HepG2 (cell line): Measurements from ENCODE around the gene PA2G4. TPM values are rescaled to one million over a fixed set of nuclear protein-coding genes. Genes with fewer than 3 reads are reported as not detected.
A peak's percentile ranks its signal among the peaks of the same experiment; 100 is the strongest.

ENCODE experiments used
- ATRX ChIP-seq: sonication (generic); formaldehyde crosslinking; IDR thresholded peaks from 2 replicates; pipeline ENCODE4 v1.4.0; 2020; ENCODE audit warnings: missing genetic modification reagents, borderline replicate concordance
- ELF4 ChIP-seq: sonication (generic); formaldehyde crosslinking; IDR thresholded peaks from 2 replicates; pipeline ENCODE4 v1.5.0; 2020; ENCODE audit warnings: missing genetic modification reagents, mild to moderate bottlenecking, moderate library complexity, borderline replicate concordance
- EP300 ChIP-seq, 3 experiments: sonication (generic) in 1 of 3; formaldehyde crosslinking in 1 of 3; IDR thresholded peaks; 2 replicates each; pipeline versions ENCODE4 v1.5.1 to v1.6.1; 2011 to 2020; ENCODE audit warnings: low read depth in 2 of 3, low read length in 2 of 3, borderline replicate concordance in 1 of 3, improper control_type of control experiment in 1 of 3, mild to moderate bottlenecking in 1 of 3, missing genetic modification reagents in 1 of 3, moderate library complexity in 1 of 3
- EZH2 ChIP-seq: conservative IDR thresholded peaks from 2 replicates; pipeline ENCODE4 v1.6.1; 2012; ENCODE audit warnings: mild to moderate bottlenecking, low read depth, low read length, moderate library complexity
- HHEX ChIP-seq: IDR thresholded peaks from 2 replicates; pipeline ENCODE4 v1.6.1; 2016; ENCODE audit warnings: control low read depth
- KIAA2018 ChIP-seq: sonication (generic); formaldehyde crosslinking; IDR thresholded peaks from 2 replicates; pipeline ENCODE4 v1.5.0; 2020; ENCODE audit warnings: mild to moderate bottlenecking, missing genetic modification reagents, borderline replicate concordance
- NCOR1 ChIP-seq: fragments of 200-600 bp; sonication (generic); IDR thresholded peaks from 2 replicates; pipeline ENCODE4 v1.7.0; 2017; ENCODE audit warnings: antibody characterized with exemption, low read length, borderline replicate concordance
- NFRKB ChIP-seq: fragments of 450-650 bp; IDR thresholded peaks from 2 replicates; pipeline ENCODE4 v1.6.1; 2017
- RNF219 ChIP-seq: sonication (generic); formaldehyde crosslinking; IDR thresholded peaks from 2 replicates; pipeline ENCODE4 v1.5.0; 2020; ENCODE audit warnings: mild to moderate bottlenecking, missing genetic modification reagents
- SMAD3 ChIP-seq: sonication (generic); formaldehyde crosslinking; IDR thresholded peaks from 2 replicates; pipeline ENCODE4 v1.4.0; 2020; ENCODE audit warnings: missing genetic modification reagents
- ZFP37 ChIP-seq: sonication (generic); formaldehyde crosslinking; IDR thresholded peaks from 2 replicates; pipeline ENCODE4 v1.4.0; 2020; ENCODE audit warnings: missing genetic modification reagents, borderline replicate concordance
- ZFY ChIP-seq: sonication (generic); formaldehyde crosslinking; IDR thresholded peaks from 2 replicates; pipeline ENCODE4 v1.4.0; 2020; ENCODE audit warnings: missing genetic modification reagents
- ZNF17 ChIP-seq: sonication (generic); formaldehyde crosslinking; IDR thresholded peaks from 2 replicates; pipeline ENCODE4 v1.5.0; 2020; ENCODE audit warnings: mild to moderate bottlenecking, missing genetic modification reagents
- ZNF543 ChIP-seq: sonication (generic); formaldehyde crosslinking; IDR thresholded peaks from 2 replicates; pipeline ENCODE4 v1.4.0; 2020; ENCODE audit warnings: mild to moderate bottlenecking, missing genetic modification reagents
- ZNF598 ChIP-seq: sonication (generic); formaldehyde crosslinking; IDR thresholded peaks from 2 replicates; pipeline ENCODE4 v1.5.1; 2020; ENCODE audit warnings: mild to moderate bottlenecking, missing genetic modification reagents, borderline replicate concordance
- ZNF720 ChIP-seq: sonication (generic); formaldehyde crosslinking; IDR thresholded peaks from 2 replicates; pipeline ENCODE4 v1.4.0; 2020; ENCODE audit warnings: missing genetic modification reagents
- ZNF772 ChIP-seq: sonication (generic); formaldehyde crosslinking; IDR thresholded peaks from 2 replicates; pipeline ENCODE4 v1.5.0; 2020; ENCODE audit warnings: mild to moderate bottlenecking, missing genetic modification reagents
- polyA plus RNA-seq, 8 experiments: library from polyadenylated mRNA; depleted of rRNA in 3 of 8; stranded (reverse) in 7 of 8; unstranded in 1 of 8; fragments of >200 nt; fragmentation: Illumina TruSeq in 4 of 8; extraction: Trizol in 4 of 8; gene quantifications; 2 replicates each; pipeline versions ENCODE4 v1.2.1 to v1.2.3, GENCODE V29; 2011 to 2016; ENCODE audit warnings: low read depth in 4 of 8, missing spikeins in 1 of 8, mixed read lengths in 1 of 8; ENCODE audit not compliant: insufficient read depth in 1 of 8
- total RNA-seq, 5 experiments: library from RNA; depleted of rRNA; stranded (reverse); fragments of >200 nt; fragmentation: Illumina TruSeq; extraction: Trizol; gene quantifications; 2 replicates each; pipeline ENCODE4 v1.2.3, GENCODE V29; 2016; ENCODE audit warnings: low read depth in 1 of 5
- TF ChIP-seq, protein P1 (sequence below): sonication (generic); formaldehyde crosslinking; IDR thresholded peaks from 2 replicates; pipeline ENCODE4 v1.5.0; 2020; ENCODE audit warnings: missing genetic modification reagents

Gene PA2G4
- total and polyA plus RNA-seq, 2 of the 13 experiments (the other 11 are each of a cell fraction or from before 2014, with no cell fraction given): 147 to 240 TPM

- TF ChIP-seq KIAA2018 (CRISPR knock-in tag) (no peak), EP300 (IDR thresholded peaks at IDR 0.05; ENCODE audit: low read depth in 2 of 2, low read length in 2 of 2) (no peak; a peak in 1 of 4 replicates), EP300 (CRISPR knock-in tag; IDR thresholded peaks at IDR 0.05; ENCODE audit: borderline replicate concordance) (0 out of 2 replicates have a peak, but pooled peaks have one; percentile 45), ZNF598 (CRISPR knock-in tag) (no peak), ZNF772 (CRISPR knock-in tag) (peak; percentile 66; the same call in 1 of the 2 replicates), ZFP37 (CRISPR knock-in tag) (peak; percentile 78; the same call in 1 of the 2 replicates), HHEX (CRISPR knock-in tag) (no peak), ZNF17 (no peak), ZNF720 (CRISPR knock-in tag) (no peak), ZNF543 (CRISPR knock-in tag) (peak; percentile 78), NFRKB (peak; percentile 87), ZFY (CRISPR knock-in tag) (peak; percentile 80), RNF219 (CRISPR knock-in tag) (no peak), SMAD3 (CRISPR knock-in tag) (peak; percentile 70; the same call in 1 of the 2 replicates), ATRX (CRISPR knock-in tag) (no peak), ELF4 (CRISPR knock-in tag) (peak; percentile 75; the same call in 1 of the 2 replicates), EZH2 (no peak), NCOR1 (no peak; the same call in 1 of the 2 replicates)
- TF ChIP-seq, protein P1, sequence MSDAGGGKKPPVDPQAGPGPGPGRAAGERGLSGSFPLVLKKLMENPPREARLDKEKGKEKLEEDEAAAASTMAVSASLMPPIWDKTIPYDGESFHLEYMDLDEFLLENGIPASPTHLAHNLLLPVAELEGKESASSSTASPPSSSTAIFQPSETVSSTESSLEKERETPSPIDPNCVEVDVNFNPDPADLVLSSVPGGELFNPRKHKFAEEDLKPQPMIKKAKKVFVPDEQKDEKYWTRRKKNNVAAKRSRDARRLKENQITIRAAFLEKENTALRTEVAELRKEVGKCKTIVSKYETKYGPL (CRISPR knock-in tag): peak; percentile 81
These were observed 12.1 kb downstream of the PA2G4 start, which contains the start of gene RPL41 (continued) for GRCh38 chr12:56116267-56117081.
